Mesendoderm (in vitro differentiated cells): ENCODE measurements around the gene CLIP2.

Experiments used
- DNase-seq: peaks from one replicate; pipeline ENCODE4 v3.0.0; 2013
- H2AK5ac ChIP-seq: 2 replicates; pipeline ENCODE4 v1.6.1; 2013; ENCODE audit warnings: low read length, inconsistent platforms
- H2BK120ac ChIP-seq: 2 replicates; pipeline ENCODE4 v1.6.1; 2013; ENCODE audit warnings: low read depth, mild to moderate bottlenecking, low read length, moderate library complexity, mixed read lengths
- H2BK15ac ChIP-seq: replicated peaks from 2 replicates; pipeline ENCODE4 v1.6.1; 2013; ENCODE audit warnings: low read depth, mild to moderate bottlenecking, moderate library complexity
- H2BK5ac ChIP-seq: 2 replicates; pipeline ENCODE4 v1.6.1; 2013; ENCODE audit warnings: low read length, inconsistent platforms
- H3K18ac ChIP-seq: 2 replicates; pipeline ENCODE4 v1.6.1; 2013; ENCODE audit warnings: mild to moderate bottlenecking, low read length, mixed read lengths
- H3K23ac ChIP-seq: one replicate; pipeline ENCODE4 v1.6.1; 2013; ENCODE audit warnings: low read length
- H3K27ac ChIP-seq: 2 replicates; pipeline ENCODE4 v1.5.1; 2013; ENCODE audit warnings: low read depth, mild to moderate bottlenecking, inconsistent platforms, low read length, moderate library complexity
- H3K27me3 ChIP-seq: 2 replicates; pipeline ENCODE4 v1.6.1; 2013; ENCODE audit warnings: low read length, control low read depth, mild to moderate bottlenecking, inconsistent platforms; ENCODE audit not compliant: insufficient read depth, poor library complexity
- H3K36me3 ChIP-seq: 2 replicates; pipeline ENCODE4 v1.6.1; 2013; ENCODE audit warnings: low read length, inconsistent platforms; ENCODE audit not compliant: control insufficient read depth, insufficient read depth
- H3K4ac ChIP-seq: one replicate; pipeline ENCODE4 v1.6.1; 2013; ENCODE audit warnings: low read depth, mild to moderate bottlenecking, low read length, moderate library complexity
- H3K4me1 ChIP-seq: 2 replicates; pipeline ENCODE4 v1.6.1; 2013; ENCODE audit warnings: low read depth, low read length, inconsistent platforms; ENCODE audit not compliant: control insufficient read depth
- H3K4me2 ChIP-seq: 2 replicates; pipeline ENCODE4 v1.6.1; 2013; ENCODE audit warnings: low read length
- H3K4me3 ChIP-seq: 2 replicates; pipeline ENCODE4 v1.5.1; 2013; ENCODE audit warnings: mild to moderate bottlenecking, low read length
- H3K56ac ChIP-seq: one replicate; pipeline ENCODE4 v1.6.1; 2013; ENCODE audit warnings: low read length
- H3K79me1 ChIP-seq: 2 replicates; pipeline ENCODE4 v1.6.1; 2013; ENCODE audit warnings: low read length, inconsistent platforms
- H3K79me2 ChIP-seq: 2 replicates; pipeline ENCODE4 v1.6.1; 2013; ENCODE audit warnings: mild to moderate bottlenecking, low read length; ENCODE audit not compliant: control insufficient read depth, insufficient read depth
- H3K9ac ChIP-seq: 2 replicates; pipeline ENCODE4 v1.6.1; 2013; ENCODE audit warnings: low read length, inconsistent platforms
- H4K5ac ChIP-seq: one replicate; pipeline ENCODE4 v1.6.1; 2013; ENCODE audit warnings: low read length
- H4K8ac ChIP-seq: one replicate; pipeline ENCODE4 v1.6.1; 2013; ENCODE audit warnings: low read depth, mild to moderate bottlenecking, control low read depth, low read length, moderate library complexity
- whole genome bisulfite sequencing: extraction: QIAGEN DNeasy Blood & Tissue Kit; methylation state at CpG from one replicate; pipeline ENCODE4 v1.1.7; 2013; ENCODE audit warnings: low lambda C conversion rate, missing lambda C conversion rate; ENCODE audit not compliant: insufficient coverage; ENCODE audit errors: extremely low coverage; 5-methylcytosine and 5-hydroxymethylcytosine counted together

CLIP2 gene

GRCh38 chr7:74266191-74266963 lies 22.8 kb upstream of the CLIP2 start:
- Histone ChIP-seq H3K4me3 (no peak overlapping the region), H2BK120ac (no peak overlapping the region), H3K79me2 (no peaks in the 10 kb centered on the region), H3K36me3 (no peaks in the 10 kb centered on the region), H3K18ac (no peak overlapping the region), H3K27me3 (no peaks in the 10 kb centered on the region), H4K5ac (no peak overlapping the region), H3K4ac (no peak overlapping the region), H3K9ac (no peak overlapping the region), H3K56ac (no peak overlapping the region), H3K23ac (no peak overlapping the region), H3K79me1 (no peaks in the 10 kb centered on the region), H3K4me2 (no peak overlapping the region), H2BK5ac (no peak overlapping the region), H2AK5ac (no peak overlapping the region), H4K8ac (no peak overlapping the region), H2BK15ac (no peak overlapping the region), H3K27ac (no peak overlapping the region), H3K4me1 (no peaks in the 10 kb centered on the region)
- no peak for DNase-seq
- WGBS, result no CpG with 5 or more reads among the region's 7 CpGs

DNA sequence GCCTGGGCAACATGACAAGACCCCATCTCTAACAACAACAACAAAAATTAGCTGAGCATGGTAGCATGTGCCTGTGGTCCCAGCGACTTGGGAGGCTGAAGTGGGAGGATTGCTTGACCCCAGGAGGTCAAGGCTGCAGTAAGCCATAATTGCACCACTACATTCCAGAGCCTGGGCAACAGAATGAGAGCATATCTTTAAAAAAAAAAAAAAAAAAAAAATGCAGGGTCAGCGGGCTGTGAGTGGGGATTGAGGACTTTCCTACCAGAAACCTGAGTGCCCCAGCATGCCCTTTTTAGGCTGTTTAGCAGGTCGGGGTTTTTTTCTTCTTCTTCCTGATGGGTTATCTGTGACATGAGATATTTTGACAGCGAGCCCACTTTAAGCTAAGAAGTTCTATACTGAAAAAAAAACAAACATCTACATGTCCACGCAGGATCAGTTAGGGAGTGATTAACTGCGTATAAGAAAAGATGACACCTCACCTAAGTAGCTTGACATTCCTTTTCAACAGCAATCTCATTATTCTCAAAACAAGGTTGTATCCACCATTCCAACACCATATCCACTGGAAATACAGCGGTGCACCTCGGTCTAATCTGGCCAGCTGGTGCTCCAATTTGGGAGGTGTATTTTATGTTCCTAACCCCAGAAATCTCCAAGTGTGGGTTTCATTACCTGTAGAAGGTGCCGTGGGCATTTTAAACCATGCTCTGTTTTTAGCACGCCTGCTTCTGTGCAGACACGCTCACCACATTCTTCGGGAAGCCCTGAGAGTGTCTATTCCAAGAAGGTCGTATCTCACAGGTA lies 21.2 kb upstream of the CLIP2 start:
- H2BK5ac ChIP-seq, result no peak overlapping the region
- H3K79me2 ChIP-seq, result no peaks in the 10 kb centered on the region
- WGBS, result no CpG with 5 or more reads among the region's 13 CpGs
- no peak overlapping the region for H3K56ac ChIP-seq
- no peak overlapping the region for H3K4me3 ChIP-seq
- H3K4me2 ChIP-seq, result no peak overlapping the region
- no peaks in the 10 kb centered on the region for H3K79me1 ChIP-seq
- H3K36me3 ChIP-seq, result no peaks in the 10 kb centered on the region
- no peak overlapping the region for H3K9ac ChIP-seq
- H4K5ac ChIP-seq, result no peak overlapping the region
- no peak overlapping the region for H2BK120ac ChIP-seq
- H3K18ac ChIP-seq, result no peak overlapping the region
- H3K4ac ChIP-seq, result no peak overlapping the region
- no peak overlapping the region for H2BK15ac ChIP-seq
- peaks cover 6% of the 10 kb centered on the region for H3K4me1 ChIP-seq
- no peak overlapping the region for H3K23ac ChIP-seq
- H2AK5ac ChIP-seq, result no peak overlapping the region
- no peak overlapping the region for H3K27ac ChIP-seq
- no peaks in the 10 kb centered on the region for H3K27me3 ChIP-seq
- no peak overlapping the region for H4K8ac ChIP-seq
- DNase-seq, result no peak

DNA sequence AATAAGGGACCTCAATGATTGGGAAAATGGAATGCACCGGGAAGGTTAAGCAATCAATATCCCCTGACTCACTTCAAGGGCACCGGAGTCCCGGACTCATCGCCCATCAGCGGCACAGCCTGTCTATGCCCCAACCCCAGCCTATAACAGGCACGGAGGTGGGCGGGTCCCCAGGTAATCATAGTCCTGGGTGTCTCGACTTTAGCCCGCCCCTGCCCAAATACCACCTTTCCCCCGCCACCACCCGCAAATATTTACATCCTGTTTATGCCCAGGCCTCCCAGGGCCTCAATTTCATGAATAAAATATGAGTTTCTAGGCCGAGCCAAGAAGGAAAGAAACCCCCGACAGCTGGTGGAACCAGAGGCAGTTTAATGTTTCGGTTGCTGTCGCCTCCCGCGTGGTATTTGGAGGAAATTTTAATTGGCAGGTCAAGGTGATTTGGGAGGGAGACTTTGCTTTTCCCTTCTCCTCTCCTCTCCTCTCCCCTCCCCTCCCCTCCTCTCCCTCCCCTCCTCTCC lies 19.4 kb upstream of the CLIP2 start:
- no CpG with 5 or more reads among the region's 17 CpGs for WGBS
- Histone ChIP-seq H3K4me1 (peaks cover 6% of the 10 kb centered on the region), H3K36me3 (no peaks in the 10 kb centered on the region), H2BK15ac (no peak overlapping the region), H2BK5ac (no peak overlapping the region), H2AK5ac (no peak overlapping the region), H3K79me1 (no peaks in the 10 kb centered on the region), H3K27me3 (no peaks in the 10 kb centered on the region), H3K4ac (no peak overlapping the region), H2BK120ac (peak overlapping the region; percentile 78), H3K4me2 (peak overlapping the region; percentile 40), H4K5ac (no peak overlapping the region), H3K9ac (no peak overlapping the region), H3K23ac (no peak overlapping the region), H3K79me2 (no peaks in the 10 kb centered on the region), H3K27ac (no peak overlapping the region), H3K56ac (peak overlapping the region; percentile 73), H3K18ac (peak overlapping the region; percentile 61), H3K4me3 (peak overlapping the region; percentile 55), H4K8ac (no peak overlapping the region)
- DNase-seq, result peak; percentile 95

DNA sequence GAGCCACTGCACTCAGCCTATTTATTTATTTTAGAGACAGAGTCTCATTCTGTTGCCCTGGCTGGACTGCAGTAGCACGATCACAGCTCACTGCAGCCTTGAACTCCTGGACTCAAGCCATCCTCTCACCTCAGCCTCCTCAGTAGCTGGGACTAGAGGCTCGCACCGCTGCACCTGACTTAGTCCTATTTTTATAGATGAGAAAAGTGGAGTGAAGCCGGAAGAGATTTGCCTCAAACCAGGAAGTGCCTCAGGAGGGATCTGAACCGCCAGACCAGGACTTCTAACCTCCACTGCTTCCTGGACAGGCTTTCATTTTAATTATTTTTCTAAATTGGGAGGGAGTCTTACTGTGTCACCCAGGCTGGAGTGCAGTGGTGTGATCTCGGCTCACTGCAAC lies 17.5 kb upstream of the CLIP2 start:
- H3K79me2 ChIP-seq, result no peaks in the 10 kb centered on the region
- H4K5ac ChIP-seq, result no peak overlapping the region
- H3K9ac ChIP-seq, result no peak overlapping the region
- no peak overlapping the region for H2BK5ac ChIP-seq
- no peak overlapping the region for H2AK5ac ChIP-seq
- no peak overlapping the region for H2BK120ac ChIP-seq
- H4K8ac ChIP-seq, result no peak overlapping the region
- H3K27me3 ChIP-seq, result no peaks in the 10 kb centered on the region
- no peaks in the 10 kb centered on the region for H3K36me3 ChIP-seq
- WGBS, result no CpG with 5 or more reads among the region's 6 CpGs
- peak overlapping the region; percentile 82 for H3K56ac ChIP-seq
- H3K4me2 ChIP-seq, result no peak overlapping the region
- peak overlapping the region; percentile 55 for H3K27ac ChIP-seq
- no peak for DNase-seq
- H3K23ac ChIP-seq, result no peak overlapping the region
- peaks cover 6% of the 10 kb centered on the region for H3K4me1 ChIP-seq
- no peak overlapping the region for H3K4ac ChIP-seq
- peak overlapping the region; percentile 39 for H3K18ac ChIP-seq
- H3K4me3 ChIP-seq, result no peak overlapping the region
- no peaks in the 10 kb centered on the region for H3K79me1 ChIP-seq
- H2BK15ac ChIP-seq, result no peak overlapping the region

DNA sequence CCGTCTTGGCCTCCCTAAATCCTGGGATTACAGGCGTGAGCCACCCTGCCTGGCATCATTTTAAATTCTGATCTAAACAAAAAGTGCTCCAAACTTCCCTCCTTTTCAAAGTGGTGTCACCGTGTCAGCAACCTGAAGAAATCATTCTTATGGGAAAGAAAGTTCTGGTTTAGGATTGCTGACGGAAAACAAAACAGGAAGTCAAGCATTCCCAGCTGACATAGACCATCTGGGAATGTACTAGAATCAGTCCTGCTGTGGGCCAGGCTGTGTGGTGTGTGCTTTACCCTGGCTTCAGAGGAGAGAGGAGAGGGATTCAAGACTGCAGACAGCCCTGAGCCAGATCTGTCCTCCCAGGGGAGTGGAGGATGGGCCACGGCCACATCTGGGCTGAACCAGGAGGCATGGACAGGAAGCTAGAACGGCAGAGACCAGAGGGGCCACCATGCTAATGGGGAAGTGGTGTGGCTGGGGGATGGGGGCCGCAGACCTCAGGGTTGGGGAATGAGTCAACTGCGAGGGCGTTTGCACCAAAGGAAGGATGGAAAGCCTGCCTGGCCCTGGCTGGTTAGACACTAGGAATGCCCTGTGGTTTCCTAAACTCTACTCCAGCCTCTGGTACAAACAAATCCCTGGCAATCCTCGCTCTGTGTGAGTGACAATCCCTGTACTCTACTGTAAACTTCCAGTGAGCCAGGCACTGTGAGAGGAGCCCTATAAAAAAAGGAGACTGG lies 16.7 kb upstream of the CLIP2 start:
- Histone ChIP-seq H3K27ac (peak overlapping the region; percentile 55), H4K5ac (no peak overlapping the region), H3K79me2 (no peaks in the 10 kb centered on the region), H2BK5ac (peak overlapping the region; percentile 84), H2BK15ac (no peak overlapping the region), H3K4me2 (no peak overlapping the region), H3K18ac (no peak overlapping the region), H3K36me3 (no peaks in the 10 kb centered on the region), H3K23ac (no peak overlapping the region), H3K4me3 (no peak overlapping the region), H3K4me1 (peaks cover 6% of the 10 kb centered on the region), H3K9ac (peak overlapping the region; percentile 46), H3K4ac (no peak overlapping the region), H2BK120ac (no peak overlapping the region), H3K79me1 (no peaks in the 10 kb centered on the region), H2AK5ac (no peak overlapping the region), H4K8ac (no peak overlapping the region), H3K27me3 (no peaks in the 10 kb centered on the region), H3K56ac (peak overlapping the region; percentile 82)
- WGBS, result no CpG with 5 or more reads among the region's 10 CpGs
- DNase-seq, result peak; percentile 91
